ENCODE data around the gene TBX4.

TBX4 gene

GRCh38 chr17:61469949-61470348 lies 17.7 kb downstream of the TBX4 start:
- DNase-seq (ENCODE audit: low spot score) = no peak
- no peak overlapping the region for H3K27ac ChIP-seq

GRCh38 chr17:61470530-61471136 lies 18.4 kb downstream of the TBX4 start:
- no peak for TF ChIP-seq CTCF (IDR thresholded peaks at IDR 0.05)
- no peak for DNase-seq (ENCODE audit: low spot score)
- H3K27ac ChIP-seq = no peak overlapping the region

More at GRCh38 chr17:61469949-61470348, 17.7 kb downstream of the TBX4 start:
- no peak for TF ChIP-seq CTCF (IDR thresholded peaks at IDR 0.05)
- no peak overlapping the region for H3K4me3 ChIP-seq

GRCh38 chr17:61474235-61474927 lies 22.2 kb downstream of the TBX4 start:
- DNase-seq (ENCODE audit: low spot score) = no peak
- H3K4me3 ChIP-seq = no peak overlapping the region
- no peak for TF ChIP-seq CTCF (IDR thresholded peaks at IDR 0.05)
- H3K27ac ChIP-seq = no peak overlapping the region

More at GRCh38 chr17:61470530-61471136, 18.4 kb downstream of the TBX4 start:
- no peak overlapping the region for H3K4me3 ChIP-seq

GRCh38 chr17:61474934-61475333 lies 22.7 kb downstream of the TBX4 start:
- Histone ChIP-seq H3K4me3 (no peak overlapping the region), H3K27ac (no peak overlapping the region)
- DNase-seq (ENCODE audit: low spot score) = no peak
- TF ChIP-seq CTCF (IDR thresholded peaks at IDR 0.05) = no peak

GRCh38 chr17:61475726-61476125 lies 23.5 kb downstream of the TBX4 start:
- Histone ChIP-seq H3K4me3 (no peak overlapping the region), H3K27ac (no peak overlapping the region)
- no peak for TF ChIP-seq CTCF (IDR thresholded peaks at IDR 0.05)
- DNase-seq (ENCODE audit: low spot score) = no peak

GRCh38 chr17:61476476-61477203 lies 24.4 kb downstream of the TBX4 start:
- DNase-seq (ENCODE audit: low spot score) = no peak
- Histone ChIP-seq H3K4me3 (no peak overlapping the region), H3K27ac (no peak overlapping the region)
- no peak for TF ChIP-seq CTCF (IDR thresholded peaks at IDR 0.05)

Data from coronary artery (tissue), 2 donors.